ENCODE results near the gene C4A. TPM values are rescaled to one million over a fixed set of nuclear protein-coding genes. Genes with fewer than 3 reads are reported as not detected.
"Not testable (repeated sequence)": the region's sequence is repeated elsewhere in the genome, so short reads cannot be mapped to it uniquely, and the experiment has no call there.

The C4A gene
- total RNA-seq, 2 experiments from 2014 or later: 3.3 to 5.7 TPM

DNA sequence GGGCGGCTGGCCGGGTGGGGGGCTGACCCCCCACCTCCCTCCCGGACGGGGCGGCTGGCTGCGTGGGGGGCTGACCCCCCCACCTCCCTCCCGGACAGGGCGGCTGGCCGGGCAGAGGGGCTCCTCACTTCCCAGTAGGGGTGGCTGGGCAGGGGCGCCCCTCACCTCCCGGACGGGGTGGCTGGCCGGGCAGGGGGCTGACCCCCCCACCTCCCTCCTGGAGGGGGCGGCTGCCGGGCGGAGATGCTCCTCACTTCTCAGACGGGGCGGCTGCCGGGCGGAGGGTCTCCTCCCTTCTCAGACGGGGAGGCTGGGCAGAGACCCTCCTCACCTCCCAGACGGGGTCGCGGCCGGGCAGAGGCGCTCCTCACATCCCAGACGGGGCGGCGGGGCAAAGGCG is 5.8 kb upstream of the C4A start:
- POLR2A ChIA-PET: interaction anchor here (8.3 kb wide), 1 partner anchor 16 kb away, joined by 162 read pairs; the partner anchor contains the start of genes NELFE and SKIC2
- H3K4me1 Mint-ChIP-seq: peaks cover 33% of the 10 kb centered on the region
- DNase-seq; H3K27me3 Mint-ChIP-seq; H3K36me3 Mint-ChIP-seq (ENCODE audit: low read depth); H3K4me3 Mint-ChIP-seq; H3K27ac Mint-ChIP-seq; H3K9me3 Mint-ChIP-seq; CTCF ChIA-PET: not testable (repeated sequence)

DNA sequence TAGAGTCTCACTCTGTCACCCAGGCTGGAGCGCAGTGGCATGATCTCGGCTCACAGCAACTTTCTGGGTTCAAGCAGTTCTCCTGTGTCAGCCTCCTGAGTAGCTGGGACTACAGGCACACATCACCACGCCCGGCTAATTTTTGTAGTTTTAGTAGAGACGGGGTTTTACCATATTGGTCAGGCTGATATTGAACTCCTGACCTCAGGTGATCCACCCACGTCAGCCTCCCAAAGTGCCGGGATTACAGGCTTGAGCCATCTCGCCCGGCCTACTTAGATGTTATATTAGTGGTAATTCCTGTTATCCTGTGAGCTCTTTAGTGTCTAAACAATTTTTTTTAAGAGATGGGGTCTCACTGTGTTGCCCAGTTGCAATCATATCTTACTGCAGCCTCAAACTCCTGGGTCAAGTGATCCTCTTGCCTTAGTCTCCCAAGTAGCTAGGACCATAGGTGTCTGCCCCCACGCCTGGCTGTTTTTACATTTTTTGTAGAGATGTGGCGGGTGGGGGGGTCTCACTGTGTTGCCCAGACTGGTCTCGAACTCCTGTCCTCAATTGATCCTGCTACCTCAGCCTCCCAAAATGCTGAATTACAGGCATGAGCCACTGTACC is 3.9 kb upstream of the C4A start:
- Mint-ChIP-seq H3K27me3 (no peaks in the 10 kb centered on the region), H3K9me3 (no peaks in the 10 kb centered on the region), H3K4me1 (peaks cover 19% of the 10 kb centered on the region), H3K36me3 (ENCODE audit: low read depth) (peaks cover 4% of the 10 kb centered on the region), H3K4me3 (no peak overlapping the region), H3K27ac (no peak overlapping the region)
- DNase-seq: no peak
- CTCF ChIA-PET: interaction anchor here (0.6 to 1.4 kb wide), 2 partner anchors 26 to 49 kb away, joined by 4 to 5 read pairs; no protein-coding TSS in a partner anchor
- POLR2A ChIA-PET: no interaction called here

DNA sequence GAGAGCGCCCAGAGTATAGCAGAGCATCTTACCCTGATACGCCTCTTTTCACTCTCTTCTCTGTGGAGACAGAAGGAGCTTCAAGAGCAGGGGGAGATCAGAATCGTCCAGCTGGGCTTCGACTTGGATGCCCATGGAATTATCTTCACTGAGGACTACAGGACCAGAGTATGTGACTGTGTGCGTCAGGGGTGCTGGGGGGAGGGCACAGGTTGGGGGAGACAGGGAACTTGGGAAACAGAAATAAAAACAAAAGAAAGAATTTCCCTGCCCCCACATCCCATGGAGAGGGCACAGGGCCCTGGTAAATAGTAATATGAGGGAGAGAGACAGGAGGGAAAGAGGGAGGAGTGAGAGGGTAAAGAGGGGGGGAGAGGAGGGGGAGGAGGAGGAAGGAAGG is 3.0 kb upstream of the C4A start:
- H3K27me3 Mint-ChIP-seq: no peaks in the 10 kb centered on the region
- H3K27ac Mint-ChIP-seq: peak overlapping the region; percentile 40
- H3K36me3 Mint-ChIP-seq (ENCODE audit: low read depth): no peaks in the 10 kb centered on the region
- DNase-seq: no peak
- H3K4me1 Mint-ChIP-seq: peaks cover 10% of the 10 kb centered on the region
- no peaks in the 10 kb centered on the region for H3K9me3 Mint-ChIP-seq
- ChIA-PET POLR2A (no interaction called here), CTCF (interaction anchor here (0.6 to 1.4 kb wide), 2 partner anchors 27 to 50 kb away, joined by 4 to 5 read pairs; no protein-coding TSS in a partner anchor)
- no peak overlapping the region for H3K4me3 Mint-ChIP-seq

DNA sequence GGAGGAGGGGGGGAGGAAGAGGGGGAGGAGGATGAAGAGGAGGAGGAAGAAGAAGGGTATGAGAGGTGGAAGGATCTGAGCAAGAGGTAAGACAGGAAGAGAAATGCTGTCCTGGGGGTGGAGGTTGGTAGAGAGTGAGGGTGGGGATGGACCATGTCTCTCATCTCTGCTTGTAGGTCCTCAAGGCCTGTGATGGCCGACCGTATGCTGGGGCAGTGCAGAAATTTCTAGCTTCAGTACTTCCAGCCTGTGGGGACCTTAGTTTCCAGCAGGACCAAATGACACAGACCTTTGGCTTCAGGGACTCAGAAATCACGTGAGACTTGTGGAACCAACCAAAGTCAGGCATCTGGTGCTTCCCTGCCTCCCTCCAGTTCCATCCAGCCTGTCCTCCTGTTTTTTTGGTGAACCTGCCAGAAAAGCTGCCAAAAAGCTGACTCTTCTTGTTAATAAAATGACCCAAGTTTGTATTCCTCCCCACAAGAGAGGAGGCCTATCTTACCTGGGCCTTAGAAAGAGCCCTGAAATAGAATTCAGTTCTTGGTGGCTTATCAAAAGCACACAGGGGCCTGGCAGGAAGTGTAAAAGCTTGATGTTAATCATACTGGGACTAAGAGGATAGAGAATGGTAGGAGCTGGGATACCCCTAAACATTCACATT is 2.5 kb upstream of the C4A start:
- no peak overlapping the region for H3K4me3 Mint-ChIP-seq
- no peak for DNase-seq
- H3K9me3 Mint-ChIP-seq: no peaks in the 10 kb centered on the region
- no peaks in the 10 kb centered on the region for H3K36me3 Mint-ChIP-seq (ENCODE audit: low read depth)
- peaks cover 6% of the 10 kb centered on the region for H3K4me1 Mint-ChIP-seq
- ChIA-PET CTCF (interaction anchor here (0.6 kb wide), 1 partner anchor 155 kb away, joined by 3 read pairs; no protein-coding TSS in a partner anchor), POLR2A (interaction anchor here (0.6 to 0.8 kb wide), 2 partner anchors 18 to 72 kb away, joined by 3 read pairs; no protein-coding TSS in a partner anchor)
- peak overlapping the region; percentile 27 for H3K27ac Mint-ChIP-seq
- H3K27me3 Mint-ChIP-seq: no peaks in the 10 kb centered on the region

DNA sequence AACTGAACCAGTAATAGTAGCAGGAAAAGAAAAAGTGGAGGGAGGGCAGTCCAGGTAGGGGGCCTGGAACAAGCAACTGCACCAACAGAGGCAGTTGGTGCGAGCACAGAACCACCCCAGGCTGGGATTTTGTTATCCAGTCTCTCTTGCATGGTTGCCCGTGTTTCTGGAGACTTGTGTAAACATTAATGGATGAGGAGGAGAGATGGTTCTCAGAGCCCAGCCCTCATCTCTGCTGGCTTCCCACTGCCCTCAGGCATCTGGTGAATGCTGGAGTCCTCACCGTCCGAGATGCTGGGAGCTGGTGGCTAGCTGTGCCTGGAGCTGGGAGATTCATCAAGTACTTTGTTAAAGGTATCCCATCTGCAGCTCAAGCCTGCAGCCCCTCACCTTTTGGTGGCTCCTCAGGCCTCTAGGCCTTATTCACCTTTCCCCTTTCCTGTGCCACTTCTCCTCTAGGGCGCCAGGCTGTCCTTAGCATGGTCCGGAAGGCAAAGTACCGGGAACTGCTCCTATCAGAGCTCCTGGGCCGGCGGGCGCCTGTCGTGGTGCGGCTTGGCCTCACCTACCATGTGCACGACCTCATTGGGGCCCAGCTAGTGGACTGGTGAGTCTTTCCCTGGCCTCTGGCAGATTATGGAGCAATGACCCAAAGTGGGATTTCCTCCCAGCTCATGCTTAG is 1.5 kb upstream of the C4A start:
- H3K9me3 Mint-ChIP-seq; DNase-seq; H3K36me3 Mint-ChIP-seq (ENCODE audit: low read depth); POLR2A ChIA-PET; H3K27me3 Mint-ChIP-seq; H3K4me1 Mint-ChIP-seq; H3K4me3 Mint-ChIP-seq; H3K27ac Mint-ChIP-seq: not testable (repeated sequence)
- CTCF ChIA-PET: interaction anchor here (0.6 kb wide), 1 partner anchor 156 kb away, joined by 3 read pairs; no protein-coding TSS in a partner anchor

DNA sequence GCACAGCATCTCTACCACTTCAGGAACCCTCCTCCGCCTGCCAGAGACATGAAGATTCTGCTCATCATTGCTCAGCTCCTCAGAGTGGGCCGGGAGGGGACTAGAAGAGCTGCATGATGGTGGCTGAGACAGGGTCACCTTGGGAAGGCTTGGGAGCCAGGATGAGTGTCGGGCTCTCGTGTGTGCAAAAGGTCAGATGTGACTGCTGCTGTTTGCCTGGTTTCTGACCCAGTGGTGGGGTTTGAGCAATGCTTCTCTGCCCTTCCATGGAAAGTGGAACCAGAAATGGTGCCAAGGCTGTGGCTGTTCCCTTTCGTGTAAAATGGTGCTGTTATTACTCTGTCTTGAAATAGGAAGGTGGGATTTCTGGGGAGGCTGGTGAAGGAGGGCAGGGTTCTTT is 859 bp upstream of the C4A start:
- H3K27me3 Mint-ChIP-seq; H3K9me3 Mint-ChIP-seq; H3K4me3 Mint-ChIP-seq; H3K4me1 Mint-ChIP-seq; DNase-seq; CTCF ChIA-PET; POLR2A ChIA-PET; H3K27ac Mint-ChIP-seq; H3K36me3 Mint-ChIP-seq (ENCODE audit: low read depth): not testable (repeated sequence)

DNA sequence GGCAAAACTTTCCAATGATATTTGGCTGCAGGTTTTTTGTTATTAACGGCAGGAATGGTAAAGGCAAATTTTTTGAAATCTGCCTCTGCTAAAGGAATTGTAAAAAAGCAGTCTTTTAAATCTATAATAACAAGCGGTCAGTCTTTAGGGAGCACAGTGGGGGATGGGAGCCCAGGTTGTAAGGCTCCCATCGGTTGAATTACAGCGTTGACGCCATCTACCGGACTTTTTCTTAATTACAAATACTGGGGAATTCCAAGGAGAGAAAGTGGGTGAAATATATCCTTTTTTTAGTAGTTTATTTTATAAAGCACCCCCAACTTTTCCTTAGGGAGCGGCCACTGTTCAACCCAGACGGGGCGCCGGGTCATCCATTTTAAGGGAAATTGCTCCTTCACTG is 7.5 kb downstream of the C4A start:
- H3K4me3 Mint-ChIP-seq; CTCF ChIA-PET; H3K4me1 Mint-ChIP-seq; H3K27ac Mint-ChIP-seq; H3K9me3 Mint-ChIP-seq; H3K36me3 Mint-ChIP-seq (ENCODE audit: low read depth); DNase-seq; H3K27me3 Mint-ChIP-seq; POLR2A ChIA-PET: not testable (repeated sequence)

DNA sequence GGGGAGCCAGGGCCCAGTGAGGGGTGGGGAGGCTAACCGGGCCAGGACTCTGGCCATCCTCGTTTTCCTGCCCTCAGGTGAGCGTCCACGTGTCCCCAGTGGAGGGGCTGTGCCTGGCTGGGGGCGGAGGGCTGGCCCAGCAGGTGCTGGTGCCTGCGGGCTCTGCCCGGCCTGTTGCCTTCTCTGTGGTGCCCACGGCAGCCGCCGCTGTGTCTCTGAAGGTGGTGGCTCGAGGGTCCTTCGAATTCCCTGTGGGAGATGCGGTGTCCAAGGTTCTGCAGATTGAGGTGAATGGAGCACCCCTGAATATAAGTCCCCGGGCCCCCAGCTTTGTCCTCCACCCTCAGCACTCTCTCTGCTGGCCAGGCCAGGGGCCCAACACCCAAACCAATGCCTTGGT is 12.6 kb downstream of the C4A start:
- POLR2A ChIA-PET; H3K4me1 Mint-ChIP-seq; H3K9me3 Mint-ChIP-seq; H3K4me3 Mint-ChIP-seq; H3K36me3 Mint-ChIP-seq (ENCODE audit: low read depth); H3K27ac Mint-ChIP-seq; DNase-seq; CTCF ChIA-PET; H3K27me3 Mint-ChIP-seq: not testable (repeated sequence)

DNA sequence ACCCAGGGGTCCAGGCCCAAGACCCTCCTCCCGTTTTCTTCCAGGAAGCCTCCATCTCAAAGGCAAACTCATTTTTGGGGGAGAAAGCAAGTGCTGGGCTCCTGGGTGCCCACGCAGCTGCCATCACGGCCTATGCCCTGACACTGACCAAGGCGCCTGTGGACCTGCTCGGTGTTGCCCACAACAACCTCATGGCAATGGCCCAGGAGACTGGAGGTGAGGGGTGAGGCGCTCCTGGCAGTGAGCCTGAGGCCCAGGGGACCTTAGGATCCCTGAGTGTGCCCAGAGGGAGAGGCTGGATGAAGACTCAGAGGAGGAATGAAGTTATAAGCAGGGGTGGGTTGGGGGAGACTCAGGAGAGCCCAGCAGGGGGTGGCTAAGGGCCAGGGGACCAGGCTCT is 14.5 kb downstream of the C4A start:
- H3K4me3 Mint-ChIP-seq; H3K9me3 Mint-ChIP-seq; CTCF ChIA-PET; DNase-seq; POLR2A ChIA-PET; H3K27me3 Mint-ChIP-seq; H3K27ac Mint-ChIP-seq; H3K4me1 Mint-ChIP-seq; H3K36me3 Mint-ChIP-seq (ENCODE audit: low read depth): not testable (repeated sequence)

DNA sequence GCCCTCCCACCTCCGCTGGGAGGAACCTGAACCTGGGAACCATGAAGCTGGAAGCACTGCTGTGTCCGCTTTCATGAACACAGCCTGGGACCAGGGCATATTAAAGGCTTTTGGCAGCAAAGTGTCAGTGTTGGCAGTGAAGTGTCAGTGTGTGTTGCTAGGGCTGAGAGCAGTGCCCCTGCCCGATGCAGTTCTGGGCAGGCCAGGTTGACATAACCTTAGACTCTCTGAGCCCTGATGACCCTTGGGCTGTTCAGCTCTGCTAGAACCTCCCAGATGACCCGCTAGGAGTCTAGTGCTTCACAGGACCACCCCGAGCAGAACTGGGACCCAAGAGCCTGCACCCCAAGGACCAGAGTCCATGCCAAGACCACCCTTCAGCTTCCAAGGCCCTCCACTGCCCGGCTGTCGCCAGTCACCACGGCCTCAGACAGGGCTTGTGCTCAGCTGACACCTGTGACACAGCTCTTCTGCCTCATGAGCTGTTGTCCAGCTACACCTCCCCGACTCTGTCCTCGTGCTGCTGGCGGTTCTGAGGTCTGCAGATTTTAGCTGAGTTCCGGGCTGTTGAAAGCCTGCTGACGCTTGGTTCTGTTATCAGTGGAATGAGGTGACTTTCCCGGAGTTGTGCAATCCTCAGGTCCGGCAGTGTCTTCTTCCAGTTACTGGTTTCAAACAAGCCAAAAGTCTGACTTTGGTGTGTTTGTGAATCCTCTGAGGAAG is 20.9 kb downstream of the C4A start:
- H3K4me3 Mint-ChIP-seq; H3K27ac Mint-ChIP-seq; H3K9me3 Mint-ChIP-seq; H3K27me3 Mint-ChIP-seq; CTCF ChIA-PET; H3K4me1 Mint-ChIP-seq; POLR2A ChIA-PET; DNase-seq; H3K36me3 Mint-ChIP-seq (ENCODE audit: low read depth): not testable (repeated sequence)

DNA sequence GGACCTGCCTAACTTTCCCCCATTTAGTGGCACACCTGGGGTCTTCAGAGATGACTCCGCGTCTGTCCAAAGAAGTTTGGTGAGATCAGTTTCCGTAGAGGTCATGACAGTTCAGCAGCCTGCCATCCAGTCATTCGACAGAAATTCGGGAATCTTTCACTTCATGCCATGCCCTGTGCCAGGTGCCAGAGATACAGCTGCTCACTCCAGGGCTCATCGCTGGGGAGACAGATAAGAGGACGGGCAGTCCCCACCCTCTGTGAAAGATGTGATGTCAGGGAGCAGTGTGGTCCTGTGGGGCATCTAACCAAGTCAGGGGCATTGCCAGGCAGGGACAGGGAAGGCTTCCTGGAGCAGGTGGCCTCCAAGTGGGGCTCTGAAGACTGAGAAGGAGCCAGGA is 21.4 kb downstream of the C4A start:
- CTCF ChIA-PET; H3K36me3 Mint-ChIP-seq (ENCODE audit: low read depth); DNase-seq; H3K9me3 Mint-ChIP-seq; H3K4me3 Mint-ChIP-seq; H3K4me1 Mint-ChIP-seq; POLR2A ChIA-PET; H3K27ac Mint-ChIP-seq; H3K27me3 Mint-ChIP-seq: not testable (repeated sequence)

DNA sequence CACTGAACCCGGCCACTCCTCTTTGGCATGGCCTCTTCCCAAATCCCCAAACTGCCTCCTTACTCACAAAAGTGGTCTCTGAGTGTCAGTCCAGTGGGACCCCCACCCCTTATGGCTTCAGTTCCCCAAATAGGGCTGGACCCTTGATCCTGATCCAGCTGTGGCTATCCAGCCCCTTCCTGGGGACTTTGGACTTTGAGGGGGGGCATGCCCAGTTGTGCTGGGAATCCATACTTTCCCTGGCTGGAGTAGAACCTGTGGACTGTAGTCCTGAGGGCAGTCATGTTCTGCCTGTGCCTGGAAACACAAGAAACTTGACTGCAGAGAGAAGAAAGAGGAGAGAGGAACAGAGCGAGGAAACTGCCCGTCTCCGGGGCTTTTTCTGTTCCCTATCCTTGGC is 22.5 kb downstream of the C4A start:
- H3K27ac Mint-ChIP-seq; H3K4me1 Mint-ChIP-seq; DNase-seq; CTCF ChIA-PET; H3K36me3 Mint-ChIP-seq (ENCODE audit: low read depth); POLR2A ChIA-PET; H3K9me3 Mint-ChIP-seq; H3K4me3 Mint-ChIP-seq; H3K27me3 Mint-ChIP-seq: not testable (repeated sequence)

DNA sequence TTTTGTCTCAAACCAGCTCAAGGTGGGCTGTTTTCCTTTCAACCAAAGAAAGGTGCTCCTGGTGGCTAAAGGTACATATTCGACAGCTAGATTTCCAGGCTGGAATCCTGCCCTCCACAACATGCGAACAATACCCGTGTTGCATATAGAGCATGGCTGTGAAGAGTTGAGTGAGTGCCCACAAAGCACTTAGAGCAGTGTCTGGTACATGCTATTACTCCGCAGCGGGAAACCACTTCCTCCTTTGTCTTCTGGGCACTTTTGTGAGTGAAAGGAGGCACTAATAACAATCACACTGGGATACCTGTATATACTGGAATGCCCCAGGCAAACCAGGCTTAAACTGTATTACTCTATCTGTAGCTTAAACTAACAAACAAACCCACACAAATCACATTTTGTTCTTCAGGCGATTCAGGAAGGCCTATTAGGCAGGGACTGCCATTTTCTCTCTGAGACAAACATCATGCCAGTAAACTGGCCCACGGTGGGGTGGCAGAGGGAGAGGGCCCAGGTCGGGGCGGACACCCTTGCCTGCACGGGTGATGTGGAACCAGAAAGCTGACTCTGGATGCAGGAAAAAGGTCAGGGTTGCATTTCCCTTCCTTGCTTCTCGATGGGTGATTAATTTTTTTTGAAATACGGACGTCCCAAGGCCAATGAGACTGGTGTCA is 23.1 kb downstream of the C4A start:
- H3K27me3 Mint-ChIP-seq; H3K4me1 Mint-ChIP-seq; H3K27ac Mint-ChIP-seq; H3K36me3 Mint-ChIP-seq (ENCODE audit: low read depth); DNase-seq; POLR2A ChIA-PET; H3K9me3 Mint-ChIP-seq; H3K4me3 Mint-ChIP-seq: not testable (repeated sequence)
- CTCF ChIA-PET: interaction anchor here (1.2 kb wide), 1 partner anchor 54 kb away, joined by 3 read pairs; no protein-coding TSS in a partner anchor

All from activated CD4-positive, alpha-beta memory T cell treated with anti-CD3 and anti-CD28 coated beads, Interleukin-2, amount 10 ng/mL, durations not matched to agents 7 days and 5 days (primary cell).